HG03039 (cell line): ENCODE results near the gene HTT-AS.
"Not testable (repeated sequence)": the region's sequence is repeated elsewhere in the genome, so short reads cannot be mapped to it uniquely, and the experiment has no call there.

Experiments used
- ATAC-seq: cut with Tn5 transposase; IDR thresholded peaks from one replicate; pipeline ENCODE4 v1.9.1; 2021; ENCODE audit warnings: mild to moderate bottlenecking, moderate library complexity; ENCODE audit not compliant: unreplicated experiment

Gene HTT-AS

GRCh38 chr4:3074078-3074845 is at the start of gene HTT-AS, which contains the start of gene HTT:
TSS of gene HTT-AS (minus strand) at chr4:3074538.
TSS of gene HTT (plus strand) at chr4:3074681. CDS start at chr4:3074826, 145 bp downstream.
- peak; percentile 65 for ATAC-seq

- no peak for ATAC-seq
Measured at GRCh38 chr4:3123181-3123671, 48.9 kb upstream of the HTT-AS start.

- ATAC-seq = no peak
Measured at GRCh38 chr4:3122081-3122563, 47.8 kb upstream of the HTT-AS start.

- no peak for ATAC-seq
Measured at GRCh38 chr4:3121596-3121995, 47.3 kb upstream of the HTT-AS start.

- ATAC-seq = no peak
Measured at GRCh38 chr4:3121110-3121509, 46.8 kb upstream of the HTT-AS start.

GRCh38 chr4:3119464-3119863 is 45.1 kb upstream of the HTT-AS start:
- ATAC-seq = no peak

- ATAC-seq = no peak
Measured at GRCh38 chr4:3118312-3118711, 44.0 kb upstream of the HTT-AS start.

- no peak for ATAC-seq
Measured at GRCh38 chr4:3116955-3117354, 42.6 kb upstream of the HTT-AS start.

- ATAC-seq = no peak
Measured at GRCh38 chr4:3115637-3116270, 41.4 kb upstream of the HTT-AS start.

GRCh38 chr4:3114377-3114776 is 40.0 kb upstream of the HTT-AS start:
- no peak for ATAC-seq

- no peak for ATAC-seq
Measured at GRCh38 chr4:3112609-3113469, 38.5 kb upstream of the HTT-AS start.

- ATAC-seq = no peak
Measured at GRCh38 chr4:3112201-3112600, 37.9 kb upstream of the HTT-AS start.

- no peak for ATAC-seq
Measured at GRCh38 chr4:3111461-3111860, 37.1 kb upstream of the HTT-AS start.

GRCh38 chr4:3108211-3108610 is 33.9 kb upstream of the HTT-AS start:
- no peak for ATAC-seq

- no peak for ATAC-seq
Measured at GRCh38 chr4:3107691-3108121, 33.4 kb upstream of the HTT-AS start.

GRCh38 chr4:3107271-3107670 is 32.9 kb upstream of the HTT-AS start:
- ATAC-seq = no peak

GRCh38 chr4:3106339-3107186 is 32.2 kb upstream of the HTT-AS start:
- ATAC-seq = peak; percentile 89

GRCh38 chr4:3098346-3098745 is 24.0 kb upstream of the HTT-AS start:
- ATAC-seq = no peak

- ATAC-seq = no peak
Measured at GRCh38 chr4:3096202-3096601, 21.9 kb upstream of the HTT-AS start.

- ATAC-seq = not testable (repeated sequence)
Measured at GRCh38 chr4:3094701-3095100, 20.4 kb upstream of the HTT-AS start.
